GM12875 (cell line): Measurements from ENCODE around the gene THSD7A.

Source experiments
- H3K4me3 ChIP-seq: one replicate; pipeline ENCODE4 v1.5.1; 2011; ENCODE audit warnings: low read depth, low read length, control low read depth
- TF ChIP-seq, protein P1 (sequence below): IDR thresholded peaks from 2 replicates; pipeline ENCODE4 v1.5.1; 2011; ENCODE audit warnings: low read depth, mild to moderate bottlenecking, control low read depth, inconsistent platforms, low read length, moderate library complexity, borderline replicate concordance; ENCODE audit not compliant: insufficient read depth

THSD7A gene

DNA sequence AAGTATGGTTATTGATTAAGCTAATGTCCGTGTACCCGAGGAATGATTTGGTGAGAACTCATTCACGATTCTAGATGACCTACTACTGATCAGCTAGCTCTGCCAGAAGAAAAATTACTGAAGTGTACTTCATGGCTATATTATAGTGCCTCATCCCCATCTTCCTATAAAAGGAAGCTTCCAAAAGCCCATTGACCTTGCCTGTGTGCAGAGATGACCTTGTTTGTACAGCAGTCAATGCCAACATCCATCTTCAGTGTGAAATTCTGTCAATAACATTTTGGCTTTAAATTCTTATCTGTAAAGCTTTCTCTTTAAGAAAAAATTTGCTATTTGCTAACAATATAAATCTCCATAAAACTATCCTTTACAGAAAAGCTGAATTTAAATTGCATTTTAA is 315.7 kb downstream of the THSD7A start:
- TF ChIP-seq, protein P1, sequence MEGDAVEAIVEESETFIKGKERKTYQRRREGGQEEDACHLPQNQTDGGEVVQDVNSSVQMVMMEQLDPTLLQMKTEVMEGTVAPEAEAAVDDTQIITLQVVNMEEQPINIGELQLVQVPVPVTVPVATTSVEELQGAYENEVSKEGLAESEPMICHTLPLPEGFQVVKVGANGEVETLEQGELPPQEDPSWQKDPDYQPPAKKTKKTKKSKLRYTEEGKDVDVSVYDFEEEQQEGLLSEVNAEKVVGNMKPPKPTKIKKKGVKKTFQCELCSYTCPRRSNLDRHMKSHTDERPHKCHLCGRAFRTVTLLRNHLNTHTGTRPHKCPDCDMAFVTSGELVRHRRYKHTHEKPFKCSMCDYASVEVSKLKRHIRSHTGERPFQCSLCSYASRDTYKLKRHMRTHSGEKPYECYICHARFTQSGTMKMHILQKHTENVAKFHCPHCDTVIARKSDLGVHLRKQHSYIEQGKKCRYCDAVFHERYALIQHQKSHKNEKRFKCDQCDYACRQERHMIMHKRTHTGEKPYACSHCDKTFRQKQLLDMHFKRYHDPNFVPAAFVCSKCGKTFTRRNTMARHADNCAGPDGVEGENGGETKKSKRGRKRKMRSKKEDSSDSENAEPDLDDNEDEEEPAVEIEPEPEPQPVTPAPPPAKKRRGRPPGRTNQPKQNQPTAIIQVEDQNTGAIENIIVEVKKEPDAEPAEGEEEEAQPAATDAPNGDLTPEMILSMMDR: no peak

DNA sequence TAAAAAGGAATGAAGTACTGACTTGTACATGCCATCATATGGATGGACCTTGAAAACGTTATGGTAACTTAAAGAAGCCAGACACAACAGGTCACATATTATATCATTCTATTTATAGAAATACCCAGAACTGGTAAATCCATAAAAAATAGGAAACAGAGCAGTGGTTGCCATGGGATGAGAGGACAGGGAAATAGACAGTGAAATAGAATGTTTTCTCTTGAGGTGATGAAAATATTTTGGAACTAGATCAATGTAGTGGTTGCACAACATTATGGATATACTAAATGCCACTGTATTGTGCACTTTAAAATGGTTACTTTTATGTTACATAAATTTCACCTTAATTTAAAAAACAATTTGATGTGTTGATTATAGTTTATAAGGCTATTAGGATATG is 318.5 kb downstream of the THSD7A start:
- no peak overlapping the region for H3K4me3 ChIP-seq
- TF ChIP-seq, protein P1: no peak

More for the DNA sequence above, 315.7 kb downstream of the THSD7A start:
- H3K4me3 ChIP-seq: no peak overlapping the region

DNA sequence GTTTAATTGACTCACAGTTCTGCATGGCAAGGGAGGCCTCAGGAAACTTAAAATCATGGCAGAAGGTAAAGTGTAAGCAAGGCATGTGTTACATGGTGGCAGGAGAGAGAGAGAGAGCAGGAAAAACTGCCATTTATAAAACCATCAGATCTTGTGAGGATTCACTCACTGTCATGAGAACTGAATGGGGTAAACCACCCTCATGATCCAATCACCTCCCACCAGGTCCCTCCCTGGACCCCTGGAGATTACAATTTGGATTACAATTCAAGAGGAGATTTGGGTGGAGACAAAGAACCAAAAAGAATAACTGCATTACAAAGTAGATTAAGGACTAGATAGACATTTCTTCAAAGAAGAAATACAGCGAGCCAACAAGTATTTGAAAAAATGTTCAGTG is 324.1 kb downstream of the THSD7A start:
- no peak overlapping the region for H3K4me3 ChIP-seq

DNA sequence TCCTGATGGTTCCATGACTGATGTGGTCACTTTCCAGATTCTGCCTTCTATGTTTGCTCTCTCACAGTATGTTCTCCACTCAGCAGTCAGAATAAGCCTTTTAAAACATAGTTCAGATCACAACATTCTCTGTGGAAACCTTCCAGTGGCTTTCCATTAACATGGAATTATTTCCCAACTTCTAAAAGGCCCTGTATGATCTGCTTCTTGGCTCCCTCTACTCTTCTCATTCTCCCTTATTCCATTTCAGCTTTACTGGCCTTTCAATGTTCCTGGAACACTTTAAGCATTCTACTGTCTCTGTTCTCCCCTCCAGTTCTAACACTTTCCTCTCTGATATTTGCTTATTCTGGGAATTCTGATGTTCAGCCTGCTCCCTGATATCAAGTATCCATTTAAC is 325.6 kb downstream of the THSD7A start:
- TF ChIP-seq, protein P1: no peak
- H3K4me3 ChIP-seq: no peak overlapping the region

More for the DNA sequence above, 324.1 kb downstream of the THSD7A start:
- TF ChIP-seq, protein P1: no peak

DNA sequence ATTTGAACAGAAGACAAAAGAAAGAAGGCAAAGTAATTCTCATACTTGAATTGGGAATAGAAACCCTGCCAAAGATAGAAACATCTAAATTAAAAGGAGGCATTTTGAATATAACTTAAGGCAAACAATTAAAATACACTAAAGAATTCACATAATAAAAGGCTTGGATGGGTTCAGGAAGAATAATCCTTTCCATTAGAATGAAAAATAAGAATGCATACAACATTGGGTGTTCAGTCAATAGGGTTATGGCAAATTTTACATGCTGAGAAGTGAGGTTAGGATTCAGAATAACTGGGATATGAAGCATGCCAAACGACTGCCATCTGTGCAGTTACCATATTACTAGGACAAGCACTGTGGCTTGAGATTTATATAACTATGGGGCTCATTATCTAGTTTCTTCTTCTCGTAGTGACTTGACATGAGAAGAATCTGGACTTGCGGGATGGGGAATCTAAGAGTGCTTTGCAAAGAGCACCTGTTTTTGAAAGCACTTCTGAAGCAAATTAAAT is 326.5 kb downstream of the THSD7A start:
- TF ChIP-seq, protein P1: no peak

DNA sequence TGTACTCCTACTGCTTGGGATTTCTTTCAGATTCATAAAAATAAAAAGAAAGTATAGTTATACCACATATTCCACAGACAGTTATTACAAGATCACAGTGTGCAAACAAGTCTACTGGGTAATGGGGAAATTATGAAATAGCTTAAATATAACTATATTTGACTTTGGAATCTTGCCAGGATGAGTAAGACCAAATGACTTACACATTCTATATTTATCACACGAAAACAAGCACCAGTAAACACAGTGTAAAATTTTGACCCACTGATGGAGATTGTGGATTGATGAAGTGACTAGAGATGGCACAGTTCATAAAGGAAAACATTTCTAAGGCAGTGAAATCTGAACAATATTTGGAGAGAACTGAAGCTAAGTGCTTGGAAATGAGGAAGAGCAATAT is 339.7 kb downstream of the THSD7A start:
- TF ChIP-seq, protein P1: no peak
- no peak overlapping the region for H3K4me3 ChIP-seq

More for the DNA sequence above, 326.5 kb downstream of the THSD7A start:
- no peak overlapping the region for H3K4me3 ChIP-seq

DNA sequence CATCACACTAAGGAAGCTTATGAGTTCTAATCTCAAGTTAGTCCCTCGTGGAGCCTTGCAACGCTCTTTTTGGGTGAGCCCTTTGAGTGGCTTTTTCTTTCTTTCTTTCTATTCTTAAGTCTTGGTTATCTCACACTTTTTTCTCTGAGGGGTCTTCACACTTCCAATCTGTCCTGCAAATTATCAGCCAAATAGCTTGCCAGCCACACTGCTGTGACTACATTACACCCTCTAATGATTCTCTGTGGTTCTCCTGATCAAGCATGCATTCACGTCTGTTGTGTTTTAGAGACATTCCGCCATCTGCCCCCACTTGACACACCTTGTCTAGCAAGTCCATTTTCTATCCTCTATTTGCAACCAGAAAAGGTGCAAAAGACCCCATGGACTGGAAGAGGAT is 340.2 kb downstream of the THSD7A start:
- TF ChIP-seq, protein P1: no peak
- H3K4me3 ChIP-seq: no peak overlapping the region
